ENCODE data around the gene PRKRA. TPM values are rescaled to one million over a fixed set of nuclear protein-coding genes. Genes with fewer than 3 reads are reported as not detected.
"Not testable (repeated sequence)": the region's sequence is repeated elsewhere in the genome, so short reads cannot be mapped to it uniquely, and the experiment has no call there.

Gene PRKRA
- total RNA-seq, 1 experiment from 2014 or later: 60.2 TPM

DNA sequence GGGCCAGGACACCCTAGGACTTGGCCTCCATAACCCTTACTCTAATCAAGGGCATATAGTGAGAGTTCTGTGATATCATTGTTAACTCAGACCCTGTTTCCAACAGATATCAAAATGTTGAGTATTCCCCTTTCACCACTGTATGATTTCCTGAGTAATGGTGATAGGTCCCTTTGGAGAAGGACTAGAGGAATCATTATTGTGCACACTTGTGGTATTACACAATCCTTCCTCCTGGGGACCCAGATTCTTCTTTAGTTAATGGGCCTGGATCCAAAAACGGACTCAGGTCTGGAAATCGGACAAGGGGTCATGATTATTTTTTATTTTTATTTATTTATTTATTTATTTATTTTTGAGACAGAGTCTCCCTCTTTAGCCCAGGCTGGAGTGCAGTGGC lies 23.5 kb downstream of the PRKRA start:
- Histone ChIP-seq H3K4me3 (ENCODE audit: low read depth, low read length) (no peak overlapping the region), H3K36me3 (ENCODE audit: control insufficient read depth, insufficient read depth, low read length) (no peaks in the 10 kb centered on the region; the same call in 1 of the 2 replicates), H3K27me3 (replicated peaks; ENCODE audit: control insufficient read depth, insufficient read depth, low read length) (no peaks in the 10 kb centered on the region), H3K9me3 (no peaks in the 10 kb centered on the region), H3K4me1 (no peaks in the 10 kb centered on the region)
- H3K4me1 Mint-ChIP-seq (ENCODE audit: low read depth, unreplicated experiment): no peaks in the 10 kb centered on the region
- H3K27me3 Mint-ChIP-seq (ENCODE audit: insufficient read depth, unreplicated experiment): no peaks in the 10 kb centered on the region
- ChIA-PET CTCF (no interaction called here), POLR2A (no interaction called here)
- H3K36me3 Mint-ChIP-seq (ENCODE audit: insufficient read depth, unreplicated experiment): peaks cover 24% of the 10 kb centered on the region
- TF ChIP-seq, protein P1, sequence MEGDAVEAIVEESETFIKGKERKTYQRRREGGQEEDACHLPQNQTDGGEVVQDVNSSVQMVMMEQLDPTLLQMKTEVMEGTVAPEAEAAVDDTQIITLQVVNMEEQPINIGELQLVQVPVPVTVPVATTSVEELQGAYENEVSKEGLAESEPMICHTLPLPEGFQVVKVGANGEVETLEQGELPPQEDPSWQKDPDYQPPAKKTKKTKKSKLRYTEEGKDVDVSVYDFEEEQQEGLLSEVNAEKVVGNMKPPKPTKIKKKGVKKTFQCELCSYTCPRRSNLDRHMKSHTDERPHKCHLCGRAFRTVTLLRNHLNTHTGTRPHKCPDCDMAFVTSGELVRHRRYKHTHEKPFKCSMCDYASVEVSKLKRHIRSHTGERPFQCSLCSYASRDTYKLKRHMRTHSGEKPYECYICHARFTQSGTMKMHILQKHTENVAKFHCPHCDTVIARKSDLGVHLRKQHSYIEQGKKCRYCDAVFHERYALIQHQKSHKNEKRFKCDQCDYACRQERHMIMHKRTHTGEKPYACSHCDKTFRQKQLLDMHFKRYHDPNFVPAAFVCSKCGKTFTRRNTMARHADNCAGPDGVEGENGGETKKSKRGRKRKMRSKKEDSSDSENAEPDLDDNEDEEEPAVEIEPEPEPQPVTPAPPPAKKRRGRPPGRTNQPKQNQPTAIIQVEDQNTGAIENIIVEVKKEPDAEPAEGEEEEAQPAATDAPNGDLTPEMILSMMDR (IDR thresholded peaks at IDR 0.05; ENCODE audit: insufficient read depth in 1 of 2, low read depth in 1 of 2, low read length in 1 of 2, severe bottlenecking in 1 of 2, unreplicated experiment in 1 of 2): no peak
- no peak for DNase-seq
- H3K27ac Mint-ChIP-seq (ENCODE audit: unreplicated experiment): no peak overlapping the region
- no TSS peak for BruUV-seq (replicated peaks)
- intact Hi-C loops (cut with micrococcal nuclease; ENCODE audit: unreplicated experiment): no loop called here
- no peaks in the 10 kb centered on the region for H3K9me3 Mint-ChIP-seq (ENCODE audit: unreplicated experiment)
- H3K4me3 Mint-ChIP-seq (ENCODE audit: unreplicated experiment): no peak overlapping the region

DNA sequence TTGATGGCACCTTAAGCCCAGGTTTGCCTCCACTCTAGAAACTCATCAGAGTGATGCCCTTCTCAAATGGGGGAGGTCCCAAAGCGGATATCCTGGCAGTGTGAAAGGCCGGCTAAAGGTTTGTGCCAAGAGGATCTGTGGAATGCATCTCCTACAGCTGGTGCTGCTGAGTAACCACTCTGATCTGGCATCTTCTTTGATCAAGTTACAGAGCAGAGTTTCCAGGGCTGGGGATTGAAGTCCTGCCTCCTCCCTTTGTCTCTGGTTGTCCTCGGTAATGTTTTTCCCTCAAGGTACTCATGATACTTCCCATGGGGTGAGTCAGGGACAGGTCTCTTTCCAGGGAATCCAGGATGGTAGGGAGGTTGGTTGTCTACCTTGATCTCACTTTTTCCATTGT lies 24.6 kb downstream of the PRKRA start:
- no peak for DNase-seq
- no peaks in the 10 kb centered on the region for H3K4me1 Mint-ChIP-seq (ENCODE audit: low read depth, unreplicated experiment)
- H3K27me3 Mint-ChIP-seq (ENCODE audit: insufficient read depth, unreplicated experiment): no peaks in the 10 kb centered on the region
- BruUV-seq (replicated peaks): no TSS peak
- H3K4me3 Mint-ChIP-seq (ENCODE audit: unreplicated experiment): no peak overlapping the region
- POLR2A ChIA-PET: no interaction called here
- intact Hi-C loops (cut with micrococcal nuclease; ENCODE audit: unreplicated experiment): no loop called here
- no peaks in the 10 kb centered on the region for H3K9me3 Mint-ChIP-seq (ENCODE audit: unreplicated experiment)
- H3K27ac Mint-ChIP-seq (ENCODE audit: unreplicated experiment): no peak overlapping the region
- Histone ChIP-seq H3K4me1 (no peaks in the 10 kb centered on the region), H3K9me3 (no peaks in the 10 kb centered on the region), H3K27me3 (replicated peaks; ENCODE audit: control insufficient read depth, insufficient read depth, low read length) (no peaks in the 10 kb centered on the region), H3K36me3 (ENCODE audit: control insufficient read depth, insufficient read depth, low read length) (no peaks in the 10 kb centered on the region; the same call in 1 of the 2 replicates), H3K4me3 (ENCODE audit: low read depth, low read length) (no peak overlapping the region)
- TF ChIP-seq, protein P1 (IDR thresholded peaks at IDR 0.05; ENCODE audit: insufficient read depth in 1 of 2, low read depth in 1 of 2, low read length in 1 of 2, severe bottlenecking in 1 of 2, unreplicated experiment in 1 of 2): no peak
- H3K36me3 Mint-ChIP-seq (ENCODE audit: insufficient read depth, unreplicated experiment): peaks cover 13% of the 10 kb centered on the region
- CTCF ChIA-PET: no interaction called here

DNA sequence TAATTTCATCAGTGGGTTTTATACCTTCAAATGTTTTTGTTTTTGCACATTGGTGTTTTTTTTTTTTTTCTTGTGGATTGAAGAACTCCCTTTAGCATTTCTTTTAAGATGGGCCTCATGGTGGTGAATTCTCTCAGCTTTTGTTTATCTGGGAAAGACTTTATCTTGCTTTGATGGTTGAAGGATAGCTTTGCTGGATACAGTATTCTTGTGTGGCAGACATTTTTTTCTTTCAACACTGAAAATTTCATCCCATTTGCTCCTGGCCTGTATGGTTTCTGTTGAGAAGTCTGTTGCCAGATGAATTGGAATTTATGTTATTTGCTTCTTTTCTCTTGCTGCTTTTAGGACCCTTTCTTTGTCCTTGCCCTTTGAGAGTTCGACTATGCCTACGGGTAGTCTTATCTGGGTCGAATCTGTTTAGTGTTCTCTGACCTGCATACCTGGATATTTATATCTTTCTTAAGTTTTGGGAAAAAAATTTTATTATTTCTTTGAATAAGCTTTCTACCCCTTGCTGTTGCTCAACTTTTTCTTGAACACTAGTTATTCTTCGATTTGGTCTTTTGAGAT lies 25.6 kb downstream of the PRKRA start:
- no peak for DNase-seq
- peaks cover 6% of the 10 kb centered on the region for H3K36me3 Mint-ChIP-seq (ENCODE audit: insufficient read depth, unreplicated experiment)
- Histone ChIP-seq H3K4me1 (no peaks in the 10 kb centered on the region), H3K36me3 (ENCODE audit: control insufficient read depth, insufficient read depth, low read length) (no peaks in the 10 kb centered on the region; the same call in 1 of the 2 replicates), H3K27me3 (replicated peaks; ENCODE audit: control insufficient read depth, insufficient read depth, low read length) (no peaks in the 10 kb centered on the region), H3K4me3 (ENCODE audit: low read depth, low read length) (no peak overlapping the region), H3K9me3 (no peaks in the 10 kb centered on the region)
- ChIA-PET POLR2A (interaction anchor here (0.5 kb wide), 1 partner anchor 114 kb away, joined by 4 read pairs; no protein-coding TSS in a partner anchor), CTCF (no interaction called here)
- intact Hi-C loops (cut with micrococcal nuclease; ENCODE audit: unreplicated experiment): no loop called here
- H3K27me3 Mint-ChIP-seq (ENCODE audit: insufficient read depth, unreplicated experiment): no peaks in the 10 kb centered on the region
- TF ChIP-seq, protein P1 (IDR thresholded peaks at IDR 0.05; ENCODE audit: insufficient read depth in 1 of 2, low read depth in 1 of 2, low read length in 1 of 2, severe bottlenecking in 1 of 2, unreplicated experiment in 1 of 2): no peak
- H3K4me1 Mint-ChIP-seq (ENCODE audit: low read depth, unreplicated experiment): no peaks in the 10 kb centered on the region
- no peaks in the 10 kb centered on the region for H3K9me3 Mint-ChIP-seq (ENCODE audit: unreplicated experiment)
- H3K27ac Mint-ChIP-seq (ENCODE audit: unreplicated experiment): no peak overlapping the region
- BruUV-seq (replicated peaks): no TSS peak
- no peak overlapping the region for H3K4me3 Mint-ChIP-seq (ENCODE audit: unreplicated experiment)

DNA sequence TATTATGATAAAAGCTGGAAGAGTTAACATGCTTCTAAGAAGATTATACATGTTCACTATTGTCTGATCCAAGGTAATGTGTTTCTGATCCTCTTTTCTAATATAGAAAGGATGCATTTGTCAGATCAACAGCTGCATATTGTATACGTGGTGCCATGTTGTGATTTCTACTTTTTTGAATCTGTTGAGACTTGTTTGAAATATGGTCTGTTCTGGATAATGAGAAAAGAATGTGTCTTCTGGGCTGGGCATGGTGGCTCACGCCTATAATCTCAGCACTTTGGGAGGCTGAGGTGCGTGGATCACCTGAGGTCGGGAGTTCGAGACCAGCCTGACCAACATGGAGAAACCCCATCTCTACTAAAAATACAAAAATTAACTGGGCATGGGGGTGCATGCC lies 27.2 kb downstream of the PRKRA start:
- intact Hi-C loops (cut with micrococcal nuclease; ENCODE audit: unreplicated experiment); H3K27ac Mint-ChIP-seq (ENCODE audit: unreplicated experiment); H3K4me3 Mint-ChIP-seq (ENCODE audit: unreplicated experiment); H3K9me3 Mint-ChIP-seq (ENCODE audit: unreplicated experiment); H3K4me3 ChIP-seq (ENCODE audit: low read depth, low read length); H3K36me3 ChIP-seq (ENCODE audit: control insufficient read depth, insufficient read depth, low read length); H3K4me1 ChIP-seq; H3K36me3 Mint-ChIP-seq (ENCODE audit: insufficient read depth, unreplicated experiment); DNase-seq; BruUV-seq (replicated peaks); H3K4me1 Mint-ChIP-seq (ENCODE audit: low read depth, unreplicated experiment); POLR2A ChIA-PET; H3K27me3 Mint-ChIP-seq (ENCODE audit: insufficient read depth, unreplicated experiment); H3K27me3 ChIP-seq (replicated peaks; ENCODE audit: control insufficient read depth, insufficient read depth, low read length); CTCF ChIA-PET; H3K9me3 ChIP-seq: not testable (repeated sequence)

Measured in Caco-2 (cell line).